ENCODE results near the gene PLPPR5. TPM values are rescaled to one million over a fixed set of nuclear protein-coding genes. Genes with fewer than 3 reads are reported as not detected.

The PLPPR5 gene
- total and polyA plus RNA-seq, 2 of the 4 experiments (the other 2 are of a cell fraction) = under 0.01 to 0.05 TPM

- no peak overlapping the region for H2BK20ac ChIP-seq (ENCODE audit: low read depth, low read length)
- no peaks in the 10 kb centered on the region for H3K9me3 ChIP-seq (ENCODE audit: control insufficient read depth, insufficient read depth, low read length)
- no peak overlapping the region for H3K23ac ChIP-seq (ENCODE audit: low read depth, low read length)
- H3K9me1 ChIP-seq (ENCODE audit: insufficient read depth, low read length) = no peaks in the 10 kb centered on the region
- no peak overlapping the region for H3K18ac ChIP-seq (ENCODE audit: low read depth, low read length)
- no peaks in the 10 kb centered on the region; the same call in 1 of the 2 replicates for H3K27me3 ChIP-seq (ENCODE audit: control insufficient read depth, insufficient read depth, low read length)
- no peak overlapping the region for H3K4me3 ChIP-seq (ENCODE audit: insufficient read depth, low read depth, low read length)
- H3K27ac ChIP-seq (ENCODE audit: insufficient read depth, low read length) = no peak overlapping the region
- no peaks in the 10 kb centered on the region for H3K36me3 ChIP-seq (ENCODE audit: control insufficient read depth, insufficient read depth, low read length)
- ATAC-seq (ENCODE audit: low read depth) (no peak), DNase-seq (no peak)
- no peak overlapping the region for H3K9ac ChIP-seq (ENCODE audit: low read depth, low read length)
- dilution Hi-C loops (cut with HindIII; ENCODE audit: low sequenced_read_pairs, unreplicated experiment) (no loop called here), in situ Hi-C loops (cut with MboI; ENCODE audit: low sequenced_read_pairs) (loop anchor here (25.0 kb wide), 1 partner anchor 590 kb away; no protein-coding TSS in a partner anchor), intact Hi-C loops (cut with micrococcal nuclease) (loop anchor here (10.0 kb wide), 1 partner anchor 578 kb away; no protein-coding TSS in a partner anchor)
- H2AK9ac ChIP-seq (replicated peaks; ENCODE audit: low read depth, low read length, poor library complexity) = no peak overlapping the region
- no peak overlapping the region for H2AFZ ChIP-seq (replicated peaks; ENCODE audit: low read length, poor library complexity)
- no peak overlapping the region for H4K5ac ChIP-seq (ENCODE audit: low read depth, low read length)
- no peak overlapping the region for H2BK5ac ChIP-seq (ENCODE audit: low read depth, low read length, poor library complexity, severe bottlenecking)
- H3K4ac ChIP-seq (ENCODE audit: low read depth, low read length) = no peak overlapping the region
- H3K4me2 ChIP-seq (ENCODE audit: low read depth, low read length) = no peak overlapping the region
- H3K4me1 ChIP-seq (ENCODE audit: control insufficient read depth, insufficient read depth, low read length) = no peaks in the 10 kb centered on the region
- WGBS, 2 experiments (ENCODE audit: extremely low coverage in 2 of 2, insufficient read length in 1 of 2) = no CpG with 5 or more reads among the region's 6 CpGs
- POLR2A ChIA-PET (ENCODE audit: unreplicated experiment) = no interaction called here
- no peaks in the 10 kb centered on the region for H3K79me1 ChIP-seq (ENCODE audit: low read depth in 1 of 2, low read length in 2 of 2)
- no peak overlapping the region for H2BK120ac ChIP-seq (ENCODE audit: low read depth, low read length)
- H2AK5ac ChIP-seq (ENCODE audit: low read depth, low read length) = no peak overlapping the region
- H4K8ac ChIP-seq (ENCODE audit: low read depth in 2 of 2, low read length in 2 of 2) = no peak overlapping the region
- no peaks in the 10 kb centered on the region for H4K20me1 ChIP-seq (ENCODE audit: insufficient read depth, low read length)
- no TSS peak for BruUV-seq (replicated peaks)
- CTCF ChIA-PET = interaction anchor here (0.7 to 0.8 kb wide), 2 partner anchors 14 to 29 kb away, joined by 3 to 4 read pairs; no protein-coding TSS in a partner anchor
- TF ChIP-seq POLR2A (IDR thresholded peaks at IDR 0.05; ENCODE audit: low read depth, low read length) = no peak
- no peak overlapping the region for H4K91ac ChIP-seq (ENCODE audit: insufficient read depth, low read depth, low read length)
- no peak overlapping the region for H2BK15ac ChIP-seq (ENCODE audit: low read depth, low read length)
- no peak overlapping the region for H3K56ac ChIP-seq (ENCODE audit: extremely low read depth, insufficient read depth, low read length)
- no peak overlapping the region for H3K14ac ChIP-seq (replicated peaks; ENCODE audit: low read depth, low read length)
Measured at GRCh38 chr1:98896711-98897445, 107.8 kb downstream of the PLPPR5 start.
